ENCODE results near the gene SAMD8. TPM values are rescaled to one million over a fixed set of nuclear protein-coding genes. Genes with fewer than 3 reads are reported as not detected.
"Not testable (repeated sequence)": the region's sequence is repeated elsewhere in the genome, so short reads cannot be mapped to it uniquely, and the experiment has no call there.

SAMD8 gene
- total RNA-seq, 1 donor, result 38.1 TPM

DNA sequence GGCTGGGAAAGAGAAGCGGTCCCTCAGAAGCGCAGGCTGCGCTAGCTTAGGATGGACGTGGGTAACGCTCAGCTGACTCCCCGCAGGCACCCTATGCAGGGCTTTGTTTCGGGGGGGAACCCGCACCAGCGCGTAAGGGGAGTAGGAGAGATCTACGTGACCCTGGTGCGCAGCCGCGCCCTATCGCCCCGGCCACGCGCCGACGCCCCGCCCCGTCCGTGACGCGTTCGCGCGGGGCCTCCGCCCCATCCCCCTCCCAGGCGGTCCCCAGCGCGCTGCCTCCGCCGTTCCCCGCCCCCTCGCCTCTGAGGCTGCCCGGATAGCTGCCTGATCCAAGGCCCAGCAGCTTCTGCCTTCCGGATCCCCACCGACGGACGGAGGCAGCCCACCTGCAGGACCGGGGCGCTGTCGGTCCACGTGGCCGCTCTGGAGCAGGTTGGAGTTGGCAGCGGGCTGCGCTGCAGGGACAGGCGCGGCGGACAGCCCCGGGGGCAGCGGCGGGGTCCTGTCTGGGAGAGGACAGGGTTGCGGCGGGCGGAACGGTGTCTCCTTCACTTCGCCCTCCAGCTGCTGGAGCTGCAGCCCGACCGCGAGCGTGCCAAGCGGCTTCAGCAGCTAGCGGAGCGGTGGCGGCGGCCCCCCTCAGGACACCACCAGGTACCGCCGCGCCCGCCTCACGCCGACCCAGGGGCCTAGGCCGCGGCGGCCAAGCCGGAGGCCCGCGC lies 99.0 kb downstream of the SAMD8 start, which contains the start of gene VDAC2:
TSS of gene VDAC2 (plus strand) at position 515 of the 725 bp plus-strand sequence. CDS start 363 bp downstream, outside the sequence.
- DNase-seq (ENCODE audit: low read depth), result peak; percentile 87
- TF ChIP-seq, protein P1, sequence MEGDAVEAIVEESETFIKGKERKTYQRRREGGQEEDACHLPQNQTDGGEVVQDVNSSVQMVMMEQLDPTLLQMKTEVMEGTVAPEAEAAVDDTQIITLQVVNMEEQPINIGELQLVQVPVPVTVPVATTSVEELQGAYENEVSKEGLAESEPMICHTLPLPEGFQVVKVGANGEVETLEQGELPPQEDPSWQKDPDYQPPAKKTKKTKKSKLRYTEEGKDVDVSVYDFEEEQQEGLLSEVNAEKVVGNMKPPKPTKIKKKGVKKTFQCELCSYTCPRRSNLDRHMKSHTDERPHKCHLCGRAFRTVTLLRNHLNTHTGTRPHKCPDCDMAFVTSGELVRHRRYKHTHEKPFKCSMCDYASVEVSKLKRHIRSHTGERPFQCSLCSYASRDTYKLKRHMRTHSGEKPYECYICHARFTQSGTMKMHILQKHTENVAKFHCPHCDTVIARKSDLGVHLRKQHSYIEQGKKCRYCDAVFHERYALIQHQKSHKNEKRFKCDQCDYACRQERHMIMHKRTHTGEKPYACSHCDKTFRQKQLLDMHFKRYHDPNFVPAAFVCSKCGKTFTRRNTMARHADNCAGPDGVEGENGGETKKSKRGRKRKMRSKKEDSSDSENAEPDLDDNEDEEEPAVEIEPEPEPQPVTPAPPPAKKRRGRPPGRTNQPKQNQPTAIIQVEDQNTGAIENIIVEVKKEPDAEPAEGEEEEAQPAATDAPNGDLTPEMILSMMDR (IDR thresholded peaks at IDR 0.05; ENCODE audit: insufficient read depth, low read length), result no peak
- H3K4me3 ChIP-seq (ENCODE audit: low read depth, low read length), result peak within 1 kb of the TSS; percentile 91

DNA sequence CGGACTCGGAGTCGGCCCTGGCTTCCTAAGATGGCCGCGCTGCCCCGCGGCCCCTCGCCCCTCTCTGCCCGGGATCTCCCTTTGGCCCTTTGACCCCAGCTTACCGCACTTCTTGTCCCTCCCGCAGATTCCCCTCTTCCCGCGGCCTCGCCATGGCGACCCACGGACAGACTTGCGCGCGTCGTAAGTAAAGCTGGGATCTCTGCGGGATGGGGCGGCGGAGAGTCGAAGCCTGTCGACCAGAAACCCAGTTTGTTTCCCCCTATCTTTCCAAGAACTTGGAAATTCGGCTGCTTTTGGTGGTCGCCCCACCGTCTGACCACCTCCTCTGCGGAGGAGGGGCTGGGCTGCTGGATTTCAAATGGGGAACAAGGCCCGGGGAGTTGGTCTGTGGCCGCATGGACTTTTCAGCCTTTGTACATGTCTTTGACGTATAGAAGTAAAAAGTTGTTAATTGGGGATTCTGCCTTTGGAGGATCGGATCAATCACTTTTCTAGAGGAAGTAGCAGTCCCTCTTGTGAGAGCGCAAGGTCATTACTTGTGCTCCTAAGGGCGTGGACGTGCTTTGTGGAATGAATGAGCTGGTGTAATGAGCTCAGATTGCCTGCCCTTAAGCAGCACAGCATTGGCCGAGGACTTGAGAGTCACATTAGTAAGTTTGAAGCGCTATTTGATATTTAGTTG lies 99.7 kb downstream of the SAMD8 start:
- peak overlapping the region; percentile 91 for H3K4me3 ChIP-seq (ENCODE audit: low read depth, low read length)
- TF ChIP-seq, protein P1 (IDR thresholded peaks at IDR 0.05; ENCODE audit: insufficient read depth, low read length), result no peak
- DNase-seq (ENCODE audit: low read depth), result peak; percentile 57

DNA sequence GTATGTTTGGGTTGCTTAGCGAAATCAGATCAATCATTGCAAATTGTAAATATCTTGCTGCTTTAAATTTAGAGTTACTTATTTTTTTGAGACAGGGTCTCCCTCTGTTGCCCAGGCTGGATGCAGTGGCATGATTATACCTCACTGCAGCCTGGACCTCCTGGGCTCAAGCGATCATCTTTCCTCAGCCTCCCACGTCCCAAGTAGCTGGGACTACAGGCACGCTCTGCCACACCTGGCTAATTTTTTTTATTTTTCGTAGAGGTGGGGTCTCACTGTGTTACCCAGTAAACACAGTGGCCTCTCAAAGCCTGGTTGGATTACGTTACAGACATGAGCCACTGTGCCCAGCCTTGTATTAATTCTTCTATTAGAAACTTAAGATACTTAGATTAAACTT lies 100.9 kb downstream of the SAMD8 start:
- TF ChIP-seq, protein P1 (IDR thresholded peaks at IDR 0.05; ENCODE audit: insufficient read depth, low read length), result no peak
- no peak for DNase-seq (ENCODE audit: low read depth)
- peak overlapping the region; percentile 44 for H3K4me3 ChIP-seq (ENCODE audit: low read depth, low read length)

GRCh38 chr10:75220274-75220673 lies 108.8 kb downstream of the SAMD8 start:
- TF ChIP-seq, protein P1 (IDR thresholded peaks at IDR 0.05; ENCODE audit: insufficient read depth, low read length), result no peak
- DNase-seq (ENCODE audit: low read depth), result no peak
- no peak overlapping the region for H3K4me3 ChIP-seq (ENCODE audit: low read depth, low read length)

DNA sequence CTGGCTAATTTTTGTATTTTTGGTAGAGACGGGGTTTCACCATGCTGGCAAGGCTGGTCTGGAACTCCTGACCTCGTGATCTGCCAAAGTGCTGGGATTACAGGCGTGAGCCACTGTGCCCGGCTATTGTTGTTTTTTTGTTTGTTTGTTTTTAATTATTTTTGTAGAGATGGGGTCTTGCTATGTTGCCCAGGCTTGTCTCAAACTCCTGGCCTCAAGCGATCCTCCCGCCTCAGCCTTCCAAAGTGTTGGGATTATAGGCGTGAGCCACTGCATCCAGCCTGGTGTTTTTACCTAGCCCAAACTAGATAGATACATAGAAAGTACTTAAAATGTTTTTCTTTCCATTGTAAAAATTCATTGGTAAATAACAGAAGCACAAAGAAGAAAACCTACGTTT lies 110.0 kb downstream of the SAMD8 start:
- H3K4me3 ChIP-seq (ENCODE audit: low read depth, low read length); DNase-seq (ENCODE audit: low read depth): not testable (repeated sequence)

DNA sequence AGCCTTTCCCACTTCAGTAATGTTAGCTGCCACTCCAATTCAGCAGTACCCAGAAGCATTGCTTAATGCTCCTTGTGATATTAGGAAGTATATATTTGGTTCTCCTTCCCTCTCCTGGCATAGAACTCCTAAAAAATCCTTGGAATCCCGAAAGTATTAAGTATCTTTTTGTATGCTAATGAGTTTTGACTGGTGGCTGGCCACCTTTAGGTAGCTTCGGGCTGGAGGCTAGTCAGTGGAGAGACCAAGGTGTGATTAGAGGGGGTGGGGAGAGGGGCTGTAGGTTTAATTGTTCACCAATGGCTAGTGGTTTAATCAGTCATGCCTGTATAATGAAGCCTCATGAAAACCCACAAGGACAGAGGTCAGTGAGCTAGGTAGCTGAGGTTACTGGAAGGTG lies 112.1 kb downstream of the SAMD8 start:
- H3K4me3 ChIP-seq (ENCODE audit: low read depth, low read length), result no peak overlapping the region
- DNase-seq (ENCODE audit: low read depth), result no peak
- TF ChIP-seq, protein P1 (IDR thresholded peaks at IDR 0.05; ENCODE audit: insufficient read depth, low read length), result no peak

DNA sequence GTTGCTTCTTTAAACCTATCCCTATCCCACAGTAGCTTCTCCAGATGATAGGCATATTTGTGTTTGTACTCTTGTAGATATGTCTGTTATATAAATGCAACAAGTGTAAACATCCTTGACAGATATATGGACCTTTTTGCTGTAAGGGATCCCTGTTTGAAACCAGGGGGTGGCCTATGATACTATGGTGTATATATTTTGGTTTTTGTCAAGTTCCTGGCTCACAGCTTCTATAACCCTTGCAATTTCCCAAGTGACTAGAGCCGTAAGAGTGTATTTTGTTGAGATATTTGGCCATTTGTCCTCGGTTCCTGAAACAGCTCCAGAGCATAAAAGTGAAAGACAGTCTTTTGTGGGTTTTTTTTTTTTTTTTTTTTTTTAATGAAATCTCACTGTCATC lies 114.6 kb downstream of the SAMD8 start:
- TF ChIP-seq, protein P1 (IDR thresholded peaks at IDR 0.05; ENCODE audit: insufficient read depth, low read length), result no peak
- DNase-seq (ENCODE audit: low read depth), result no peak
- H3K4me3 ChIP-seq (ENCODE audit: low read depth, low read length), result peak overlapping the region; percentile 25
